Measurements from ENCODE around the gene CEACAM18. TPM values are rescaled to one million over a fixed set of nuclear protein-coding genes. Genes with fewer than 3 reads are reported as not detected.

CEACAM18 gene
- total and polyA plus RNA-seq, 10 of the 15 experiments (the other 5 are each of a cell fraction or from before 2014, with no cell fraction given), result not detected

DNA sequence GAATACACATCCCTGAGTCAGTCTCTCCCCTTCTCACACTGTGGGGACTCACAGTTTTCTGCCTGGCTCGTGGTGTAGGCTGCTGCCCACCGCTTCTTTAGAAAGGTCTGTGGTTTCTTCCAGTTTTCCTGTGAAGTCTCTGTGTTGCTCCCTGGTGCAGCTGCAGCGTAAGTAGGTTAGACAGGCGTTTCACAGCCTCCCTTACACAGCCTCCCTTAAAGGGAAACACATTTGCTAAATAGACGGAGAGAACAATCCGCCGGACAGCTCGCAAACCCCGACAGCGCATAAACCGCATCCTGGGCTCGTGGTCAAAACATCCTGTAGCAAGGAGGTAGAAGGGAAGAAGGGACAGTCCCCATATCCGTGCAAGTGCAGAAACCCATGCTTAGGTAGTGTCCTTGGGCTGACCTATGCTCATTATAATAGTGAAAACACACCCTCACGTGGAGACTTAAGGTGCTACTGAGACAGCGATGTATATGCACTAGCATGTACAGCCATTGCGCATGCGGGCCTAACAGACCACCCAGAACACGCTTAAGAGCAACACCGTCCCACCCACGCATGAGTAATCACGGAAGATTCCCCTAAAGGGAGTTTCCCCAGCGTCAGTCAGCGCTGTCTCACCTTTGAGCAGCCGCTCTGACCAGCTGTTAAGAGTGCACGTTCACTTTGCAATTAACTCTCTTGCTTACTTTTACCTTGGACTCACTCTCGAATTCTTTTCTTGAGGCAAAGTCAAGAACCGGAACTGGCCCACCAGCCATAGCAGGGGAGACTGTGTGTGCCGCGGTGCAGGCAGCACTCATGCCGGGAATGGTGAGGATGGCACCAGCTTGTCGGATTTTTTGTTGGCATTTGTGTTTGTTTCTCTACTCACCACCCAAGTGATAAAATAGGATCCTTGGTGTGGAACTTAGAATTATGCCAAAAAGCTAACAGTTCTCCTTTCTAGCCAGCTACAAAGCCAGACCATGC lies 36.6 kb upstream of the CEACAM18 start (continued):
- TF ChIP-seq, protein P1, sequence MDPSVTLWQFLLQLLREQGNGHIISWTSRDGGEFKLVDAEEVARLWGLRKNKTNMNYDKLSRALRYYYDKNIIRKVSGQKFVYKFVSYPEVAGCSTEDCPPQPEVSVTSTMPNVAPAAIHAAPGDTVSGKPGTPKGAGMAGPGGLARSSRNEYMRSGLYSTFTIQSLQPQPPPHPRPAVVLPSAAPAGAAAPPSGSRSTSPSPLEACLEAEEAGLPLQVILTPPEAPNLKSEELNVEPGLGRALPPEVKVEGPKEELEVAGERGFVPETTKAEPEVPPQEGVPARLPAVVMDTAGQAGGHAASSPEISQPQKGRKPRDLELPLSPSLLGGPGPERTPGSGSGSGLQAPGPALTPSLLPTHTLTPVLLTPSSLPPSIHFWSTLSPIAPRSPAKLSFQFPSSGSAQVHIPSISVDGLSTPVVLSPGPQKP (IDR thresholded peaks at IDR 0.05; ENCODE audit: low read depth, low read length), result no peak
- peak; percentile 93 to 95 for TF ChIP-seq BHLHE40 (IDR thresholded peaks at IDR 0.05; ENCODE audit: borderline replicate concordance in 1 of 2, low read depth in 2 of 2, low read length in 1 of 2)
- TF ChIP-seq E2F8 (IDR thresholded peaks at IDR 0.05; ENCODE audit: low read depth, partially characterized antibody), result peak; percentile 21
- TF ChIP-seq NR2C2 (IDR thresholded peaks at IDR 0.05; ENCODE audit: borderline replicate concordance, control insufficient read depth, insufficient read length, low read depth), result no peak
- TF ChIP-seq, protein P2, sequence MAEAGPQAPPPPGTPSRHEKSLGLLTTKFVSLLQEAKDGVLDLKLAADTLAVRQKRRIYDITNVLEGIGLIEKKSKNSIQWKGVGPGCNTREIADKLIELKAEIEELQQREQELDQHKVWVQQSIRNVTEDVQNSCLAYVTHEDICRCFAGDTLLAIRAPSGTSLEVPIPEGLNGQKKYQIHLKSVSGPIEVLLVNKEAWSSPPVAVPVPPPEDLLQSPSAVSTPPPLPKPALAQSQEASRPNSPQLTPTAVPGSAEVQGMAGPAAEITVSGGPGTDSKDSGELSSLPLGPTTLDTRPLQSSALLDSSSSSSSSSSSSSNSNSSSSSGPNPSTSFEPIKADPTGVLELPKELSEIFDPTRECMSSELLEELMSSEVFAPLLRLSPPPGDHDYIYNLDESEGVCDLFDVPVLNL (IDR thresholded peaks at IDR 0.05; ENCODE audit: low read depth, low read length), result no peak
- TF ChIP-seq CHD1 (IDR thresholded peaks at IDR 0.05; ENCODE audit: low read depth, low read length), result no peak
- TF ChIP-seq ATF7 (IDR thresholded peaks at IDR 0.05; ENCODE audit: low read depth), result peak; percentile 88
- TF ChIP-seq, protein P3, sequence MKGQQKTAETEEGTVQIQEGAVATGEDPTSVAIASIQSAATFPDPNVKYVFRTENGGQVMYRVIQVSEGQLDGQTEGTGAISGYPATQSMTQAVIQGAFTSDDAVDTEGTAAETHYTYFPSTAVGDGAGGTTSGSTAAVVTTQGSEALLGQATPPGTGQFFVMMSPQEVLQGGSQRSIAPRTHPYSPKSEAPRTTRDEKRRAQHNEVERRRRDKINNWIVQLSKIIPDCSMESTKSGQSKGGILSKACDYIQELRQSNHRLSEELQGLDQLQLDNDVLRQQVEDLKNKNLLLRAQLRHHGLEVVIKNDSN (IDR thresholded peaks at IDR 0.05; ENCODE audit: borderline replicate concordance, extremely low read length, insufficient read depth, low read depth, low read length), result no peak
- peak; percentile 80; the same call in 1 of the 2 replicates for TF ChIP-seq MTA3 (IDR thresholded peaks at IDR 0.05; ENCODE audit: borderline replicate concordance, low read length)
- TF ChIP-seq JUNB (IDR thresholded peaks at IDR 0.05), result peak; percentile 40; the same call in 1 of the 2 replicates
- TF ChIP-seq PML (IDR thresholded peaks at IDR 0.05; ENCODE audit: low read length), result no peak
- peak; percentile 89 for TF ChIP-seq RELB (IDR thresholded peaks at IDR 0.05; ENCODE audit: low read depth)
- peak; percentile 28; the same call in 1 of the 2 replicates for TF ChIP-seq CREM (IDR thresholded peaks at IDR 0.05; ENCODE audit: low read depth)
- peak; percentile 90 for TF ChIP-seq TCF12 (IDR thresholded peaks at IDR 0.05; ENCODE audit: low read depth, low read length)
- TF ChIP-seq IRF5 (IDR thresholded peaks at IDR 0.05; ENCODE audit: borderline replicate concordance), result no peak
- 0 out of 4 replicates have a peak, but pooled peaks of 1 of the 2 experiments have one; percentile 46 for TF ChIP-seq CEBPB (IDR thresholded peaks at IDR 0.05; ENCODE audit: borderline replicate concordance in 1 of 2, low read depth in 2 of 2, low read length in 2 of 2)
- TF ChIP-seq CHD4 (IDR thresholded peaks at IDR 0.05), result no peak
- TF ChIP-seq ZNF24 (IDR thresholded peaks at IDR 0.05), result no peak
- peak; percentile 59 for TF ChIP-seq IRF4 (IDR thresholded peaks at IDR 0.05; ENCODE audit: low read depth, low read length)
- TF ChIP-seq HCFC1 (IDR thresholded peaks at IDR 0.05; ENCODE audit: low read length), result no peak

Data from GM12878 (cell line).